Spleen (tissue), 11 donors: ENCODE results near the gene FPR2. TPM values are rescaled to one million over a fixed set of nuclear protein-coding genes. Genes with fewer than 3 reads are reported as not detected.
"Not testable (repeated sequence)": the region's sequence is repeated elsewhere in the genome, so short reads cannot be mapped to it uniquely, and the experiment has no call there.

Experiments
- DNase-seq: peaks from one replicate; pipeline ENCODE4 v3.0.0-alpha.2; 2020
- H3K27ac ChIP-seq, 8 donors: fragments of 200-600 bp; sonication (generic) in 7 of 8; 1 replicate in 4 of 8; 2 replicates in 4 of 8; pipeline versions ENCODE4 v1.5.0 to v1.8.0; 2016 to 2021; ENCODE audit warnings: inconsistent platforms in 4 of 8, mild to moderate bottlenecking in 4 of 8, moderate library complexity in 1 of 8
- H3K27me3 ChIP-seq, 7 donors: fragments of 200-600 bp; sonication (generic) in 6 of 7; replicated peaks in 1 of 7; 1 replicate in 4 of 7; 2 replicates in 3 of 7; pipeline versions ENCODE4 v1.5.0 to v1.8.0; 2016 to 2021; ENCODE audit warnings: inconsistent platforms in 3 of 7, mild to moderate bottlenecking in 1 of 7
- H3K36me3 ChIP-seq, 6 donors: fragments of 200-600 bp; sonication (generic) in 5 of 6; 1 replicate in 4 of 6; 2 replicates in 2 of 6; pipeline versions ENCODE4 v1.5.0 to v1.8.0; 2016 to 2021; ENCODE audit warnings: inconsistent platforms in 2 of 6
- H3K4me1 ChIP-seq, 6 donors: fragments of 200-600 bp; sonication (generic) in 5 of 6; 1 replicate in 3 of 6; 2 replicates in 3 of 6; pipeline versions ENCODE4 v1.5.0 to v1.8.0; 2016 to 2021; ENCODE audit warnings: inconsistent platforms in 3 of 6
- H3K4me3 ChIP-seq, 8 donors: fragments of 200-600 bp; sonication (generic) in 7 of 8; 1 replicate in 4 of 8; 2 replicates in 4 of 8; pipeline versions ENCODE4 v1.5.0 to v1.8.0; 2016 to 2021; ENCODE audit warnings: inconsistent platforms in 4 of 8, mild to moderate bottlenecking in 4 of 8, moderate library complexity in 2 of 8
- H3K9me3 ChIP-seq, 8 donors: fragments of 200-600 bp; sonication (generic) in 7 of 8; 1 replicate in 4 of 8; 2 replicates in 4 of 8; pipeline versions ENCODE4 v1.5.0 to v1.8.0; 2016 to 2021; ENCODE audit warnings: inconsistent platforms in 4 of 8
- POLR2A ChIP-seq, 3 donors: fragments of 450-650 bp; IDR thresholded peaks; one replicate each; pipeline ENCODE4 v1.5.1; 2017; ENCODE audit warnings: antibody characterized with exemption in 3 of 3, mild to moderate bottlenecking in 1 of 3
- POLR2AphosphoS5 ChIP-seq, 3 donors: sonication (generic); formaldehyde crosslinking; IDR thresholded peaks; one replicate each; pipeline ENCODE4 v1.5.1; 2017; ENCODE audit warnings: antibody characterized with exemption in 3 of 3
- WGBS, 5 donors: extraction: QIAGEN DNeasy Blood & Tissue Kit in 3 of 5; methylation state at CpG; one replicate each; pipeline versions ENCODE4 v1.1.5 to v1.1.7; 2013 to 2018; 5-methylcytosine and 5-hydroxymethylcytosine counted together
- intact Hi-C: fragments of 100-400 bp; cut with DNase I; formaldehyde crosslinking; loops from one replicate; pipeline ENCODE4 v1.15.0; 2023; ENCODE audit warnings: low total_unique reads
- polyA plus RNA-seq, 3 donors: library from polyadenylated mRNA; stranded (reverse); fragments of 200-250 nt; gene quantifications; one replicate each; pipeline ENCODE4 v1.2.1, GENCODE V29; 2013
- total RNA-seq, 7 donors: library from RNA; depleted of rRNA in 3 of 7; stranded (reverse); fragments of >200 nt in 3 of 7; fragmentation: NEBNext Ultra II Directional in 4 of 7; extraction: Animal tissue kit (Norgen Biotek cat#: 25700) in 4 of 7; gene quantifications; one replicate each; pipeline versions ENCODE4 v1.1.0 to v1.2.1, GENCODE V29; 2016 to 2021
- TF ChIP-seq, protein P1 (sequence below), 11 experiments: fragments of 200-600 bp in 7 of 11; fragments of 450-650 bp in 4 of 11; sonication (generic) in 4 of 11; IDR thresholded peaks in 8 of 11; conservative IDR thresholded peaks in 3 of 11; 1 replicate in 7 of 11; 2 replicates in 4 of 11; pipeline versions ENCODE4 v1.4.0 to v1.8.0; 2016 to 2021; ENCODE audit warnings: antibody characterized with exemption in 11 of 11, inconsistent platforms in 4 of 11, mild to moderate bottlenecking in 1 of 11
- donor health status: healthy with polysubstance abuse.
- donor health status: DM: no; HTN: no; CAD: no; lungs with moderate emphysema.
- donor health status: DM: no; HTN: no; CAD: no.
- donor health status: Bipolar disorder and iron deficiency.
- donor health status: healthy.
- donor health status: DM: no; HTN: no; CAD: no.
- donor health status: DM: yes; HTN: yes; CAD: no.

The FPR2 gene
- total and polyA plus RNA-seq, 10 donors: 1.5 to 88.0 (median 34.7) TPM

GRCh38 chr19:51766461-51766860 lies 5.5 kb downstream of the FPR2 start:
- WGBS, 5 donors: 57 to 80% (median 64%) methylated on average over 5 of the region's 5 CpGs
- no peak for TF ChIP-seq POLR2A (IDR thresholded peaks at IDR 0.05)
- no peak for TF ChIP-seq POLR2AphosphoS5 (IDR thresholded peaks at IDR 0.05)
- TF ChIP-seq, protein P1, sequence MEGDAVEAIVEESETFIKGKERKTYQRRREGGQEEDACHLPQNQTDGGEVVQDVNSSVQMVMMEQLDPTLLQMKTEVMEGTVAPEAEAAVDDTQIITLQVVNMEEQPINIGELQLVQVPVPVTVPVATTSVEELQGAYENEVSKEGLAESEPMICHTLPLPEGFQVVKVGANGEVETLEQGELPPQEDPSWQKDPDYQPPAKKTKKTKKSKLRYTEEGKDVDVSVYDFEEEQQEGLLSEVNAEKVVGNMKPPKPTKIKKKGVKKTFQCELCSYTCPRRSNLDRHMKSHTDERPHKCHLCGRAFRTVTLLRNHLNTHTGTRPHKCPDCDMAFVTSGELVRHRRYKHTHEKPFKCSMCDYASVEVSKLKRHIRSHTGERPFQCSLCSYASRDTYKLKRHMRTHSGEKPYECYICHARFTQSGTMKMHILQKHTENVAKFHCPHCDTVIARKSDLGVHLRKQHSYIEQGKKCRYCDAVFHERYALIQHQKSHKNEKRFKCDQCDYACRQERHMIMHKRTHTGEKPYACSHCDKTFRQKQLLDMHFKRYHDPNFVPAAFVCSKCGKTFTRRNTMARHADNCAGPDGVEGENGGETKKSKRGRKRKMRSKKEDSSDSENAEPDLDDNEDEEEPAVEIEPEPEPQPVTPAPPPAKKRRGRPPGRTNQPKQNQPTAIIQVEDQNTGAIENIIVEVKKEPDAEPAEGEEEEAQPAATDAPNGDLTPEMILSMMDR (IDR thresholded peaks at IDR 0.05 in 8 of 11, conservative IDR thresholded peaks at IDR 0.05 in 3 of 11): no peak

DNA sequence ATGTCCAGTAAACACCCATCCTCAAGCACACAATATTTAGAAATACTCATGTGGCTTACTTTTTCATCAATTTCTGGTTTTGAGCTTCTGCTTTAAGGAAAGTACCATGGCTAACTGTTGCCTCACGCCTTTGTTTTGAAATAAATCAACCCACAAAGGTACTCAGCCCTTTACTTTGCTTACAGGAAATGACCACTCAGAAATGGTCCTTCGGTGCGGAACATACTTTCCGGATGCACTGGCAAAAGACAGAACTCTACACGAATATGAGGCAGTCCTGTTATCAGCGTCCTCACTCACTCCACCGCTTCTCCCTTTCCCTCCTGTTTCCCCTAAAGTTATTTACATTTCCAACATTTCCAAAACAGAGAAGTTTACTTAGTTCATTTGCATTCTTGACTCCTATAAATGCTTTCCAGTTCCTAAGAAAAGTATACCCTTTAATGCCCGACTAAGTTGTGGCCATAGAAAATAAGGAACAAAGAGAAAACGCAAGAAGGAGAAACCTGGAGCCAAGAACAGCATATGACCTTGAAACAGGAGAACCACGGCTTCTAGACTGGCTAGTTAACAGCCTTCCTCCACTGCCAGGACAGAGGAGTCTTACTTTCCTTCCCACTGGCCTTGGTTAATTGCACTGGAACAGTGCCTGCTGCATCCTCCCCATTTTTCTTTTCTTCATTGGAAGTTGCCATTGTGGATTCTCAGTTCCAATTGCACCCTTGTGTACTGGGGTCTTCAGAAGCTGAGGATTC lies 10.6 kb downstream of the FPR2 start:
- 1 to 18% (median 4%) methylated on average over 10 of the region's 10 CpGs for WGBS, 5 donors

More at GRCh38 chr19:51766461-51766860, 5.5 kb downstream of the FPR2 start:
- intact Hi-C loops: no loop called here
- peaks cover 0 to 38% (median 4%) of the 10 kb centered on the region in 6 donors for H3K4me1 ChIP-seq
- peaks cover 0 to 16% (median 0%) of the 10 kb centered on the region in 6 donors for H3K36me3 ChIP-seq
- no peaks in the 10 kb centered on the region for H3K9me3 ChIP-seq
- peaks cover 0 to 39% (median 0%) of the 10 kb centered on the region in 7 donors for H3K27me3 ChIP-seq
- no peak for DNase-seq
- H3K4me3 ChIP-seq: peak overlapping the region in 1 of 8 donors; percentile 60
- H3K27ac ChIP-seq: peak overlapping the region in 5 of 8 donors; percentile 82 to 93 (median 89)

DNA sequence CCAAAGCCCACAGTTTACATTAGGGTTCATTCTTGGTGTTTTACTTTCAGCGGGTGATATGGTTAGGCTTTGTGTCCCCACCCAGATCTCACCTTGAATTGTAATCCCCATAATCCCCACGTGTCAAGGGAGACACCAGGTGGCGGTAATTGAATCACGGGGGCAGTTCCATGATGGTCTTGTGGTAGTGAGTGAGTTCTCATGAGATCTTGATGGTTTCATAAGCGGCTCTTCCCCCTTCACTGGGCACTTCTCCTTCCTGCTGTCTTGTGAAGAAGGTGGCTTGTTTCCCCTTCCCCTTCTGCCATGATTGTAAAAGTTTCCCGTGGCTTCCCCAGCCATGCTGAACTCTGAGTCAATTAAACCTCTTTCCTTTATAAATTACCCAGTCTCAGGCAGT lies 12.0 kb downstream of the FPR2 start:
- peak overlapping the region in 1 of 8 donors; percentile 58 for H3K4me3 ChIP-seq
- TF ChIP-seq POLR2AphosphoS5 (IDR thresholded peaks at IDR 0.05): peak in 1 of 3 donors; percentile 60
- TF ChIP-seq, protein P1 (IDR thresholded peaks at IDR 0.05 in 8 of 11, conservative IDR thresholded peaks at IDR 0.05 in 3 of 11): peak in 1 of 11 experiments; percentile 24
- TF ChIP-seq POLR2A (IDR thresholded peaks at IDR 0.05): no peak
- 49 to 80% (median 60%) methylated on average over 6 of the region's 6 CpGs for WGBS, 5 donors
- intact Hi-C loops: no loop called here
- H3K4me1 ChIP-seq: peaks cover 0 to 26% (median 12%) of the 10 kb centered on the region in 6 donors
- H3K36me3 ChIP-seq: peaks cover 0 to 16% (median 0%) of the 10 kb centered on the region in 6 donors
- peak overlapping the region in 7 of 8 donors; percentile 73 to 93 (median 89) for H3K27ac ChIP-seq
- no peak for DNase-seq
- H3K27me3 ChIP-seq: peaks cover 0 to 28% (median 0%) of the 10 kb centered on the region in 7 donors
- peaks cover 0 to 10% (median 0%) of the 10 kb centered on the region in 8 donors for H3K9me3 ChIP-seq

More for the DNA sequence above, 10.6 kb downstream of the FPR2 start:
- DNase-seq: no peak
- Histone ChIP-seq H3K4me1 (peaks cover 0 to 29% (median 7%) of the 10 kb centered on the region in 6 donors), H3K36me3 (peaks cover 0 to 16% (median 0%) of the 10 kb centered on the region in 6 donors), H3K27ac (peak overlapping the region in 7 of 8 donors; percentile 73 to 93 (median 89)), H3K27me3 (peaks cover 0 to 21% (median 0%) of the 10 kb centered on the region in 7 donors), H3K4me3 (peak overlapping the region in 1 of 8 donors; percentile 58), H3K9me3 (peaks cover 0 to 10% (median 0%) of the 10 kb centered on the region in 8 donors)
- TF ChIP-seq, protein P1 (IDR thresholded peaks at IDR 0.05 in 8 of 11, conservative IDR thresholded peaks at IDR 0.05 in 3 of 11): no peak
- no peak for TF ChIP-seq POLR2A (IDR thresholded peaks at IDR 0.05)
- TF ChIP-seq POLR2AphosphoS5 (IDR thresholded peaks at IDR 0.05): peak in 1 of 3 donors; percentile 73
- intact Hi-C loops: no loop called here

GRCh38 chr19:51776561-51776960 lies 15.6 kb downstream of the FPR2 start:
- H3K36me3 ChIP-seq, H3K4me3 ChIP-seq, H3K27ac ChIP-seq, DNase-seq, H3K9me3 ChIP-seq: not testable (repeated sequence)
- Histone ChIP-seq H3K27me3 (peaks cover 0 to 59% (median 0%) of the 10 kb centered on the region in 7 donors), H3K4me1 (peaks cover 0 to 25% (median 11%) of the 10 kb centered on the region in 6 donors)
- 88 to 100% (median 94%) methylated on average over 1 of the region's 1 CpG for WGBS, 5 donors
- intact Hi-C loops: loop anchor here (5.0 kb wide), 1 partner anchor 304 kb away; no protein-coding TSS in a partner anchor
